Keratinocyte (primary cell): ENCODE data around the gene LRRC10B. TPM values are rescaled to one million over a fixed set of nuclear protein-coding genes. Genes with fewer than 3 reads are reported as not detected.

Source experiments
- DNase-seq: peaks from one replicate; pipeline ENCODE4 v3.0.0-alpha.2; 2011; ENCODE audit warnings: low read depth, missing footprints, low spot score
- FAIRE-seq: peaks from 2 replicates; lab custom pipeline; 2011; peaks lifted over from hg19 to GRCh38; lab: Jason Lieb, UNC
- H2AFZ ChIP-seq: 2 replicates; pipeline ENCODE4 v1.6.0; 2012; ENCODE audit warnings: low read length, control low read depth, inconsistent platforms; ENCODE audit not compliant: control insufficient read depth
- H3K27ac ChIP-seq: 2 replicates; pipeline ENCODE4 v1.5.1; 2011; ENCODE audit warnings: low read length; ENCODE audit not compliant: control insufficient read depth, insufficient read depth
- H3K27me3 ChIP-seq: 3 replicates; pipeline ENCODE4 v1.6.0; 2011; ENCODE audit warnings: low read length; ENCODE audit not compliant: control insufficient read depth, insufficient read depth; ENCODE audit errors: extremely low read depth
- H3K36me3 ChIP-seq, 2 experiments: 2 replicates in 1 of 2; 3 replicates in 1 of 2; pipeline ENCODE4 v1.5.1; 2011; ENCODE audit warnings: low read length in 2 of 2, mild to moderate bottlenecking in 1 of 2; ENCODE audit not compliant: control insufficient read depth in 2 of 2, insufficient read depth in 2 of 2; ENCODE audit errors: extremely low read depth in 1 of 2
- H3K4me1 ChIP-seq: 3 replicates; pipeline ENCODE4 v1.5.1; 2011; ENCODE audit warnings: low read length; ENCODE audit not compliant: control insufficient read depth, insufficient read depth; ENCODE audit errors: extremely low read depth
- H3K4me2 ChIP-seq: 3 replicates; pipeline ENCODE4 v1.6.0; 2011; ENCODE audit warnings: low read depth, low read length; ENCODE audit not compliant: control insufficient read depth, insufficient read depth; ENCODE audit errors: extremely low read depth
- H3K4me3 ChIP-seq, 3 experiments: fragments of 200-600 bp in 1 of 3; sonication (generic) in 1 of 3; 2 replicates in 2 of 3; 3 replicates in 1 of 3; pipeline ENCODE4 v1.5.1; 2011 to 2016; ENCODE audit warnings: low read length in 3 of 3, mild to moderate bottlenecking in 3 of 3, control low read depth in 2 of 3, inconsistent platforms in 1 of 3, low read depth in 1 of 3, mixed read lengths in 1 of 3, mixed run types in 1 of 3, moderate library complexity in 1 of 3; ENCODE audit not compliant: control insufficient read depth in 2 of 3, insufficient read depth in 2 of 3; ENCODE audit errors: extremely low read depth in 1 of 3
- H3K79me2 ChIP-seq: 2 replicates; pipeline ENCODE4 v1.6.0; 2012; ENCODE audit warnings: low read length; ENCODE audit not compliant: control insufficient read depth, insufficient read depth
- H3K9ac ChIP-seq: 3 replicates; pipeline ENCODE4 v1.6.0; 2011; ENCODE audit warnings: low read length; ENCODE audit not compliant: control insufficient read depth, insufficient read depth; ENCODE audit errors: extremely low read depth
- H3K9me1 ChIP-seq: 3 replicates; pipeline ENCODE4 v1.6.0; 2011; ENCODE audit warnings: low read length; ENCODE audit not compliant: control insufficient read depth, insufficient read depth; ENCODE audit errors: extremely low read depth
- H3K9me3 ChIP-seq: 2 replicates; pipeline ENCODE4 v1.5.1; 2012; ENCODE audit warnings: low read depth, low read length; ENCODE audit not compliant: control insufficient read depth
- H4K20me1 ChIP-seq: 3 replicates; pipeline ENCODE4 v1.6.0; 2011; ENCODE audit warnings: low read length; ENCODE audit not compliant: control insufficient read depth, insufficient read depth; ENCODE audit errors: extremely low read depth
- EZH2 ChIP-seq: IDR thresholded peaks from one replicate; pipeline ENCODE4 v1.6.1; 2012; ENCODE audit warnings: inconsistent platforms, mild to moderate bottlenecking, low read length, moderate library complexity
- dilution Hi-C: fragments of 300-500 bp; cut with MboI; formaldehyde crosslinking; loops from one replicate; pipeline ENCODE4 v1.7.0; 2020; ENCODE audit warnings: low sequenced_read_pairs; ENCODE audit not compliant: extremely low pct_ligation_motif_present
- polyA plus RNA-seq, 5 experiments: library from polyadenylated mRNA; depleted of rRNA in 3 of 5; stranded (reverse) in 3 of 5; stranded (forward) in 1 of 5; unstranded in 1 of 5; fragments of >200 nt; gene quantifications; 1 replicate in 1 of 5; 2 replicates in 3 of 5; 3 replicates in 1 of 5; pipeline versions ENCODE4 v1.2.1 to v1.2.3, GENCODE V29; 2011 to 2012; ENCODE audit warnings: missing spikeins in 2 of 5, low read depth in 1 of 5, low replicate concordance in 1 of 5
- TF ChIP-seq, protein P1 (sequence below), 3 experiments: IDR thresholded peaks in 1 of 3; conservative IDR thresholded peaks in 1 of 3; optimal IDR thresholded peaks in 1 of 3; 2 replicates in 2 of 3; 3 replicates in 1 of 3; pipeline versions ENCODE3 to v1.5.1; 2011; ENCODE audit warnings: low read length in 3 of 3, mild to moderate bottlenecking in 3 of 3, moderate library complexity in 2 of 3, control low read depth in 1 of 3, inconsistent platforms in 1 of 3; ENCODE audit not compliant: insufficient read depth in 2 of 3; ENCODE audit errors: extremely low read depth in 1 of 3

Gene LRRC10B
- polyA plus RNA-seq, 1 donor (not counting 4 experiments of a cell fraction or from before 2014, with no cell fraction given): not detected

- no peaks in the 10 kb centered on the region for H3K9me1 ChIP-seq
- no peak for FAIRE-seq
- dilution Hi-C loops: no loop called here
Observed at GRCh38 chr11:61537326-61537725, 28.8 kb downstream of the LRRC10B start.

DNA sequence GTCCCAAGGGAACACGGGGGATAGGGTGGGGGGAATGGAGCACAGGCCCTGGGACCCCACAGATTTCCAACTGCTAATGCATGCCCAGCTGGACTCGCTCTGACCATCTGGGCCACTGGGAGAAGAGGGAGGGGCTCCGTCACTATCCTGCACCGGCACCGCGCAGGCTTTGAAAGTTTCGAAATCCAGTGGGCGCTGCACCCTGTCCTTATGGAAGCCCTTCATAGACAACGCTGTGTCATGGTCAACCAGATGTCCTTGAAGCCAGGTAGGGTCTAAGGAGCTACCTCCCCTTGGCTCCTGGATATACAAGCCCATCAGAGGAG is 30.1 kb downstream of the LRRC10B start:
- Histone ChIP-seq H3K27ac (no peak overlapping the region), H3K79me2 (no peaks in the 10 kb centered on the region), H3K9ac (no peak overlapping the region), H3K4me1 (no peaks in the 10 kb centered on the region), H2AFZ (no peak overlapping the region), H4K20me1 (no peaks in the 10 kb centered on the region), H3K9me1 (peaks cover 3% of the 10 kb centered on the region), H3K4me3 (no peak overlapping the region), H3K27me3 (peaks cover 18% of the 10 kb centered on the region), H3K4me2 (no peak overlapping the region), H3K9me3 (no peaks in the 10 kb centered on the region), H3K36me3 (no peaks in the 10 kb centered on the region)
- no peak for FAIRE-seq
- dilution Hi-C loops: no loop called here
- DNase-seq: no peak
- TF ChIP-seq EZH2: no peak
- TF ChIP-seq, protein P1, sequence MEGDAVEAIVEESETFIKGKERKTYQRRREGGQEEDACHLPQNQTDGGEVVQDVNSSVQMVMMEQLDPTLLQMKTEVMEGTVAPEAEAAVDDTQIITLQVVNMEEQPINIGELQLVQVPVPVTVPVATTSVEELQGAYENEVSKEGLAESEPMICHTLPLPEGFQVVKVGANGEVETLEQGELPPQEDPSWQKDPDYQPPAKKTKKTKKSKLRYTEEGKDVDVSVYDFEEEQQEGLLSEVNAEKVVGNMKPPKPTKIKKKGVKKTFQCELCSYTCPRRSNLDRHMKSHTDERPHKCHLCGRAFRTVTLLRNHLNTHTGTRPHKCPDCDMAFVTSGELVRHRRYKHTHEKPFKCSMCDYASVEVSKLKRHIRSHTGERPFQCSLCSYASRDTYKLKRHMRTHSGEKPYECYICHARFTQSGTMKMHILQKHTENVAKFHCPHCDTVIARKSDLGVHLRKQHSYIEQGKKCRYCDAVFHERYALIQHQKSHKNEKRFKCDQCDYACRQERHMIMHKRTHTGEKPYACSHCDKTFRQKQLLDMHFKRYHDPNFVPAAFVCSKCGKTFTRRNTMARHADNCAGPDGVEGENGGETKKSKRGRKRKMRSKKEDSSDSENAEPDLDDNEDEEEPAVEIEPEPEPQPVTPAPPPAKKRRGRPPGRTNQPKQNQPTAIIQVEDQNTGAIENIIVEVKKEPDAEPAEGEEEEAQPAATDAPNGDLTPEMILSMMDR (optimal IDR thresholded peaks at IDR 0.05 in 1 of 3, IDR thresholded peaks at IDR 0.05 in 1 of 3, conservative IDR thresholded peaks at IDR 0.05 in 1 of 3; ENCODE audit: extremely low read depth in 1 of 3, insufficient read depth in 2 of 3, low read length in 3 of 3): no peak

More at GRCh38 chr11:61537326-61537725, 28.8 kb downstream of the LRRC10B start:
- Histone ChIP-seq H3K79me2 (no peaks in the 10 kb centered on the region), H3K4me3 (no peak overlapping the region), H3K4me2 (no peak overlapping the region), H3K9ac (no peak overlapping the region), H3K9me3 (no peaks in the 10 kb centered on the region), H3K36me3 (no peaks in the 10 kb centered on the region), H2AFZ (no peak overlapping the region), H3K27ac (no peak overlapping the region), H3K4me1 (no peaks in the 10 kb centered on the region), H4K20me1 (no peaks in the 10 kb centered on the region), H3K27me3 (peaks cover 18% of the 10 kb centered on the region)
- DNase-seq: no peak
- TF ChIP-seq, protein P1 (optimal IDR thresholded peaks at IDR 0.05 in 1 of 3, IDR thresholded peaks at IDR 0.05 in 1 of 3, conservative IDR thresholded peaks at IDR 0.05 in 1 of 3; ENCODE audit: extremely low read depth in 1 of 3, insufficient read depth in 2 of 3, low read length in 3 of 3): no peak
- no peak for TF ChIP-seq EZH2
